ENCODE measurements around the gene RANBP1.

Gene RANBP1

DNA sequence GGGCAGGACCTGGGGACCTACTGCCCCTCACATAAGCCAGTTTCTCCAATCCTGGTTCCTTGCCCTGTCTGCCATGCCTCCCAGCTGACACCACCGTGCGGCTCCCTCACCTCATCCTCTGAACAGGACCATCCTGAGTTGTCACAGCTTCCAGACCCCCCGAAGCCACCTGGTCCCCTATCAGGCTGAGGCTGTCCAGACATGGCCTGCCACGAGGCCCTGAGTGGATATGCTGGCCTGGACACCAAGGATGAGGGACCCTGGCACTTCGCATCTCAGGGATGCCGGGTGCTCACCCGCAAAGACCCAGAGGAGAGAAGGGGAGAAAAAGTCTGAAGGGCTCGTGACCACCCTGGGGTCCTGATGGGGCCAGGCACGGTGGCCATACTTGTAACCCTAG is 50.8 kb downstream of the RANBP1 start:
- Histone ChIP-seq H4K20me1 (ENCODE audit: insufficient read depth, low read length) (no peaks in the 10 kb centered on the region), H3K36me3 (ENCODE audit: insufficient read depth, low read length) (no peaks in the 10 kb centered on the region), H3K4me1 (ENCODE audit: insufficient read depth, low read length) (no peaks in the 10 kb centered on the region), H3K4me3 (ENCODE audit: low read depth in 1 of 2, low read length in 2 of 2) (no peak overlapping the region), H3K79me2 (ENCODE audit: insufficient read depth, low read length) (no peaks in the 10 kb centered on the region), H2AFZ (ENCODE audit: low read depth, low read length) (no peak overlapping the region), H3K9ac (ENCODE audit: low read depth, low read length) (no peak overlapping the region), H3K4me2 (ENCODE audit: insufficient read depth, low read length) (no peak overlapping the region), H3K27ac (ENCODE audit: low read length) (no peak overlapping the region), H3K9me3 (ENCODE audit: insufficient read depth, low read length, severe bottlenecking) (no peaks in the 10 kb centered on the region), H3K27me3 (ENCODE audit: insufficient read depth, low read length, poor library complexity) (no peaks in the 10 kb centered on the region)
- ATAC-seq (ENCODE audit: insufficient read depth, low read depth) (no peak), DNase-seq (no peak)
- TF ChIP-seq EZH2 (IDR thresholded peaks at IDR 0.05; ENCODE audit: borderline replicate concordance, low read depth, low read length, severe bottlenecking) = no peak
- TF ChIP-seq, protein P1, sequence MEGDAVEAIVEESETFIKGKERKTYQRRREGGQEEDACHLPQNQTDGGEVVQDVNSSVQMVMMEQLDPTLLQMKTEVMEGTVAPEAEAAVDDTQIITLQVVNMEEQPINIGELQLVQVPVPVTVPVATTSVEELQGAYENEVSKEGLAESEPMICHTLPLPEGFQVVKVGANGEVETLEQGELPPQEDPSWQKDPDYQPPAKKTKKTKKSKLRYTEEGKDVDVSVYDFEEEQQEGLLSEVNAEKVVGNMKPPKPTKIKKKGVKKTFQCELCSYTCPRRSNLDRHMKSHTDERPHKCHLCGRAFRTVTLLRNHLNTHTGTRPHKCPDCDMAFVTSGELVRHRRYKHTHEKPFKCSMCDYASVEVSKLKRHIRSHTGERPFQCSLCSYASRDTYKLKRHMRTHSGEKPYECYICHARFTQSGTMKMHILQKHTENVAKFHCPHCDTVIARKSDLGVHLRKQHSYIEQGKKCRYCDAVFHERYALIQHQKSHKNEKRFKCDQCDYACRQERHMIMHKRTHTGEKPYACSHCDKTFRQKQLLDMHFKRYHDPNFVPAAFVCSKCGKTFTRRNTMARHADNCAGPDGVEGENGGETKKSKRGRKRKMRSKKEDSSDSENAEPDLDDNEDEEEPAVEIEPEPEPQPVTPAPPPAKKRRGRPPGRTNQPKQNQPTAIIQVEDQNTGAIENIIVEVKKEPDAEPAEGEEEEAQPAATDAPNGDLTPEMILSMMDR (IDR thresholded peaks at IDR 0.05; ENCODE audit: borderline replicate concordance, extremely low read depth, low read length, poor library complexity, severe bottlenecking) = no peak

DNA sequence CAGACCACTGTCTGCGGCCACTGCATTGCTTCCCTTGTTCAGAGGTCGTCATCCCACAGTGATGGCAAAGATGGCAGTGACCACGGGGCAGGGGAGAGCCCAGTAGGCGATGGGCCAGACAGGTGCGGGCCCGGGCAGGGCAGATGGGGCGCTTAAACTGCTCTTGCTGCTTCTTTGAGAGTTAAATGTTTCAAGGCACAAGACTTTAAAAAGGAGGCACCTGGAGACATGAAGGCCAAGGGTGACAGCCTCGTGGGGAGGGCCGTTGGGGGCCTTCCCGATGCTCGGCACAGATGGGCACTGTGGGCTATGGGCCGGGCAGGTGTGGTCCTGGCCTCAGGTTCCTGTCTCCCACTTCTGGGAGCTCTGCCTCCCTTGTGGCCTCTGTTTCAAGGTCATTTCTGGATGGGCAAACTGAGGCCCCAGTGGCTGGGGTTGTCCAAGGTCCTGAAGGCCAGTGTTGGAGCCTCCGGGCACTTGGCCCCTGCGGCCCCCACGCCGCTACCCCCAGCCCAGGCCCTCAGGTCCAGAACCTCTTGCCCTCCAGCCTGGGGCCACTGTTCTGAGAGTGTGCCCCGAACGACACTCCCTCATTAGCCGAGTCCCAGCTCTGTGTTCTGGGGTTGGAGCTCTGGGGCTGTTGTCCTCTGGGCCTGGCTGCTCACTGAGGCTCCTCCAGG is 51.9 kb downstream of the RANBP1 start:
- no peak overlapping the region for H3K4me2 ChIP-seq (ENCODE audit: insufficient read depth, low read length)
- DNase-seq (no peak), ATAC-seq (ENCODE audit: insufficient read depth, low read depth) (no peak)
- H3K9me3 ChIP-seq (ENCODE audit: insufficient read depth, low read length, severe bottlenecking) = no peaks in the 10 kb centered on the region
- no peaks in the 10 kb centered on the region for H3K79me2 ChIP-seq (ENCODE audit: insufficient read depth, low read length)
- H4K20me1 ChIP-seq (ENCODE audit: insufficient read depth, low read length) = no peaks in the 10 kb centered on the region
- H3K27me3 ChIP-seq (ENCODE audit: insufficient read depth, low read length, poor library complexity) = no peaks in the 10 kb centered on the region
- H3K9ac ChIP-seq (ENCODE audit: low read depth, low read length) = no peak overlapping the region
- H3K4me1 ChIP-seq (ENCODE audit: insufficient read depth, low read length) = no peaks in the 10 kb centered on the region
- no peaks in the 10 kb centered on the region for H3K36me3 ChIP-seq (ENCODE audit: insufficient read depth, low read length)
- H3K4me3 ChIP-seq (ENCODE audit: low read depth in 1 of 2, low read length in 2 of 2) = no peak overlapping the region
- no peak overlapping the region for H3K27ac ChIP-seq (ENCODE audit: low read length)
- H2AFZ ChIP-seq (ENCODE audit: low read depth, low read length) = no peak overlapping the region
- TF ChIP-seq, protein P1 (IDR thresholded peaks at IDR 0.05; ENCODE audit: borderline replicate concordance, extremely low read depth, low read length, poor library complexity, severe bottlenecking) = no peak
- TF ChIP-seq EZH2 (IDR thresholded peaks at IDR 0.05; ENCODE audit: borderline replicate concordance, low read depth, low read length, severe bottlenecking) = no peak

DNA sequence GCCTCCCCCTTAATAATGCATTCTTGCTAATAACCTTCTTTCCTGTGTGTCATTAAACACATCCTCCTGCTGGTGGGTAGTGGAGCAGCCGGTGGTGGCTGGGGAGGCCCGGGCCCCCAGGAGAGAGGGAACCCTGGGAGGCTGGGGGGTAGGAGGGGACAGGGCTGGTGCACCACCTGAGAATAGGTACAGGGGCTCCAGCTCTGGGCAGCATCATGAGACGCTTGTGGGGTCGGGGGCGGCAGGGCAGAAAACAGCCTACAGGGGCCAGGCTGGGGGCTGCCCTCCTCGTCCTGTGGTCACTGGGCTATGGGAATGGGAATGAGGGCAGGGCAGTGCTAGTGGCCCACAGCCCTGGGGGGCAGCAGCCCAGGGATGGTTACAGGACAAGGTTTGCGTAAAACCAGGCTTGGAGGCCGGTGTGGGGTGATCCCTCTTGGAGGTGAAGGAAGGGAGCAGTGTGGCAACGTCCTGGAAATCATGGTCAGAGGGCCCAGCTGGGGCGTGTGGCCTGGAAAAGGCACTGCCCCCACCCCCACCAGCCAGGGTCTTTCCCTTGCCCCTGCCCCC is 53.4 kb downstream of the RANBP1 start:
- no peaks in the 10 kb centered on the region for H3K9me3 ChIP-seq (ENCODE audit: insufficient read depth, low read length, severe bottlenecking)

More for the DNA sequence above, 53.4 kb downstream of the RANBP1 start:
- Histone ChIP-seq H3K9ac (ENCODE audit: low read depth, low read length) (no peak overlapping the region), H3K27me3 (ENCODE audit: insufficient read depth, low read length, poor library complexity) (no peaks in the 10 kb centered on the region), H4K20me1 (ENCODE audit: insufficient read depth, low read length) (0 out of 2 replicates have a peak, but pooled peaks cover 3% of the 10 kb centered on the region), H3K4me1 (ENCODE audit: insufficient read depth, low read length) (no peaks in the 10 kb centered on the region), H3K79me2 (ENCODE audit: insufficient read depth, low read length) (no peaks in the 10 kb centered on the region), H3K27ac (ENCODE audit: low read length) (no peak overlapping the region), H2AFZ (ENCODE audit: low read depth, low read length) (no peak overlapping the region), H3K36me3 (ENCODE audit: insufficient read depth, low read length) (no peaks in the 10 kb centered on the region), H3K4me2 (ENCODE audit: insufficient read depth, low read length) (no peak overlapping the region), H3K4me3 (ENCODE audit: low read depth in 1 of 2, low read length in 2 of 2) (no peak overlapping the region)
- no peak for TF ChIP-seq EZH2 (IDR thresholded peaks at IDR 0.05; ENCODE audit: borderline replicate concordance, low read depth, low read length, severe bottlenecking)
- TF ChIP-seq, protein P1 (IDR thresholded peaks at IDR 0.05; ENCODE audit: borderline replicate concordance, extremely low read depth, low read length, poor library complexity, severe bottlenecking) = no peak
- ATAC-seq (ENCODE audit: insufficient read depth, low read depth) (no peak), DNase-seq (no peak)
